ENCODE measurements around the gene USP44. TPM values are rescaled to one million over a fixed set of nuclear protein-coding genes. Genes with fewer than 3 reads are reported as not detected.

Gene USP44
- total RNA-seq, 1 experiment from 2014 or later: 0.17 TPM

DNA sequence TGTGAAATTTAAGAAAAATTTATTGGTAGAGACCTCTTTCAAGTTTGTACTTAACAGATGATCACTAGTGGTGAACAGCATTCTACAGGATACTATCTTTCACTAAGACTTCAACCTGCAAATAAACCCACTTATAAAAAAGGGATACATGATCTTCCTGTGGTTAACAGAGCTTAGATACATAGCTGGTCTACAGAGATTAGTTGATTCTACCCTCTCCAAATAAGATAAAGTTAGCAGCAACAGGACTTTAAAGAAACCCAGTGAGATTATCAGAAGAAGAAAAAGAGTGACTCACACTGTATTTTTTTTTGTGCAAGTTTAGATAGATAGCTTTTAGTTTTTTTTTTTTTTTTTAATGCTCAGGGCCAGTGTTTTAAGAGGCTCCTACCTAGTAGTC, 34.5 kb downstream of the USP44 start:
- Histone ChIP-seq H3K4me3 (replicated peaks in 1 of 2; ENCODE audit: low read depth in 1 of 2, low read length in 2 of 2) (no peak overlapping the region), H3K9me3 (ENCODE audit: control insufficient read depth in 1 of 2, insufficient read depth in 1 of 2, low read depth in 1 of 2, low read length in 2 of 2) (no peaks in the 10 kb centered on the region), H3K27me3 (ENCODE audit: insufficient read depth, low read length) (no peaks in the 10 kb centered on the region), H3K9me2 (ENCODE audit: insufficient read depth) (no peaks in the 10 kb centered on the region), H3K79me2 (ENCODE audit: insufficient read depth, low read length) (no peaks in the 10 kb centered on the region; the same call in 1 of the 2 replicates), H3K27ac (ENCODE audit: low read depth, low read length) (no peak overlapping the region), H2AFZ (ENCODE audit: low read depth, low read length, poor library complexity, severe bottlenecking) (no peak overlapping the region), H3K4me1 (ENCODE audit: control insufficient read depth in 1 of 2, insufficient read depth in 2 of 2, low read length in 2 of 2) (no peaks in the 10 kb centered on the region), H3K9ac (ENCODE audit: low read length) (no peak overlapping the region), H3K4me2 (ENCODE audit: low read length) (no peak overlapping the region), H4K20me1 (ENCODE audit: insufficient read depth) (no peaks in the 10 kb centered on the region), H3K36me3 (ENCODE audit: control insufficient read depth in 1 of 2, insufficient read depth in 2 of 2, low read length in 2 of 2) (peaks cover 24 to 25% of the 10 kb centered on the region in 2 experiments)
- ChIA-PET RAD21 (ENCODE audit: low non-redundant PET in 1 of 2, low total read pairs in 2 of 2, uncharacterized antibody in 2 of 2, unreplicated experiment in 2 of 2) (no interaction called here), CTCF (no interaction called here), POLR2A (interaction anchor here (0.9 kb wide), 1 partner anchor 43 kb away, joined by 3 read pairs; the partner anchor contains the start of gene METAP2)
- intact Hi-C loops (cut with micrococcal nuclease): no loop called here
- DNase-seq (ENCODE audit: low read depth, low spot score) (no peak), ATAC-seq (no peak)
- TF ChIP-seq FOSL1 (IDR thresholded peaks at IDR 0.05; ENCODE audit: low read depth) (no peak), EZH2 (IDR thresholded peaks at IDR 0.05) (no peak), CBX3 (IDR thresholded peaks at IDR 0.05; ENCODE audit: low read depth) (no peak), POLR2A (IDR thresholded peaks at IDR 0.05; ENCODE audit: borderline replicate concordance, extremely low read depth, insufficient read depth, insufficient read length) (no peak), EZH2phosphoT487 (IDR thresholded peaks at IDR 0.05; ENCODE audit: borderline replicate concordance) (no peak), POLR2AphosphoS5 (IDR thresholded peaks at IDR 0.05; ENCODE audit: low read depth, low read length) (no peak), YY1 (IDR thresholded peaks at IDR 0.05; ENCODE audit: extremely low read depth, insufficient replicate concordance, low read depth, low read length) (no peak), EGR1 (IDR thresholded peaks at IDR 0.05; ENCODE audit: low read depth) (no peak), SIN3A (IDR thresholded peaks at IDR 0.05; ENCODE audit: low read depth) (no peak), ZNF274 (IDR thresholded peaks at IDR 0.05; ENCODE audit: low read depth, low read length) (no peak), TCF7L2 (IDR thresholded peaks at IDR 0.05; ENCODE audit: borderline replicate concordance, extremely low read depth, insufficient read depth, insufficient read length) (no peak), RAD21 (IDR thresholded peaks at IDR 0.05; ENCODE audit: low read depth) (no peak), ELF1 (IDR thresholded peaks at IDR 0.05; ENCODE audit: borderline replicate concordance, low read depth) (no peak), SP1 (IDR thresholded peaks at IDR 0.05; ENCODE audit: low read depth) (no peak), SRF (IDR thresholded peaks at IDR 0.05; ENCODE audit: low read depth) (no peak)
- TF ChIP-seq, protein P1, sequence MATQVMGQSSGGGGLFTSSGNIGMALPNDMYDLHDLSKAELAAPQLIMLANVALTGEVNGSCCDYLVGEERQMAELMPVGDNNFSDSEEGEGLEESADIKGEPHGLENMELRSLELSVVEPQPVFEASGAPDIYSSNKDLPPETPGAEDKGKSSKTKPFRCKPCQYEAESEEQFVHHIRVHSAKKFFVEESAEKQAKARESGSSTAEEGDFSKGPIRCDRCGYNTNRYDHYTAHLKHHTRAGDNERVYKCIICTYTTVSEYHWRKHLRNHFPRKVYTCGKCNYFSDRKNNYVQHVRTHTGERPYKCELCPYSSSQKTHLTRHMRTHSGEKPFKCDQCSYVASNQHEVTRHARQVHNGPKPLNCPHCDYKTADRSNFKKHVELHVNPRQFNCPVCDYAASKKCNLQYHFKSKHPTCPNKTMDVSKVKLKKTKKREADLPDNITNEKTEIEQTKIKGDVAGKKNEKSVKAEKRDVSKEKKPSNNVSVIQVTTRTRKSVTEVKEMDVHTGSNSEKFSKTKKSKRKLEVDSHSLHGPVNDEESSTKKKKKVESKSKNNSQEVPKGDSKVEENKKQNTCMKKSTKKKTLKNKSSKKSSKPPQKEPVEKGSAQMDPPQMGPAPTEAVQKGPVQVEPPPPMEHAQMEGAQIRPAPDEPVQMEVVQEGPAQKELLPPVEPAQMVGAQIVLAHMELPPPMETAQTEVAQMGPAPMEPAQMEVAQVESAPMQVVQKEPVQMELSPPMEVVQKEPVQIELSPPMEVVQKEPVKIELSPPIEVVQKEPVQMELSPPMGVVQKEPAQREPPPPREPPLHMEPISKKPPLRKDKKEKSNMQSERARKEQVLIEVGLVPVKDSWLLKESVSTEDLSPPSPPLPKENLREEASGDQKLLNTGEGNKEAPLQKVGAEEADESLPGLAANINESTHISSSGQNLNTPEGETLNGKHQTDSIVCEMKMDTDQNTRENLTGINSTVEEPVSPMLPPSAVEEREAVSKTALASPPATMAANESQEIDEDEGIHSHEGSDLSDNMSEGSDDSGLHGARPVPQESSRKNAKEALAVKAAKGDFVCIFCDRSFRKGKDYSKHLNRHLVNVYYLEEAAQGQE (IDR thresholded peaks at IDR 0.05; ENCODE audit: low read depth): no peak
- TF ChIP-seq, protein P2, sequence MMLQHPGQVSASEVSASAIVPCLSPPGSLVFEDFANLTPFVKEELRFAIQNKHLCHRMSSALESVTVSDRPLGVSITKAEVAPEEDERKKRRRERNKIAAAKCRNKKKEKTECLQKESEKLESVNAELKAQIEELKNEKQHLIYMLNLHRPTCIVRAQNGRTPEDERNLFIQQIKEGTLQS (IDR thresholded peaks at IDR 0.05): no peak
- TF ChIP-seq, protein P3, sequence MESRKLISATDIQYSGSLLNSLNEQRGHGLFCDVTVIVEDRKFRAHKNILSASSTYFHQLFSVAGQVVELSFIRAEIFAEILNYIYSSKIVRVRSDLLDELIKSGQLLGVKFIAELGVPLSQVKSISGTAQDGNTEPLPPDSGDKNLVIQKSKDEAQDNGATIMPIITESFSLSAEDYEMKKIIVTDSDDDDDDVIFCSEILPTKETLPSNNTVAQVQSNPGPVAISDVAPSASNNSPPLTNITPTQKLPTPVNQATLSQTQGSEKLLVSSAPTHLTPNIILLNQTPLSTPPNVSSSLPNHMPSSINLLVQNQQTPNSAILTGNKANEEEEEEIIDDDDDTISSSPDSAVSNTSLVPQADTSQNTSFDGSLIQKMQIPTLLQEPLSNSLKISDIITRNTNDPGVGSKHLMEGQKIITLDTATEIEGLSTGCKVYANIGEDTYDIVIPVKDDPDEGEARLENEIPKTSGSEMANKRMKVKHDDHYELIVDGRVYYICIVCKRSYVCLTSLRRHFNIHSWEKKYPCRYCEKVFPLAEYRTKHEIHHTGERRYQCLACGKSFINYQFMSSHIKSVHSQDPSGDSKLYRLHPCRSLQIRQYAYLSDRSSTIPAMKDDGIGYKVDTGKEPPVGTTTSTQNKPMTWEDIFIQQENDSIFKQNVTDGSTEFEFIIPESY (IDR thresholded peaks at IDR 0.05; ENCODE audit: extremely low read depth, insufficient replicate concordance, low read length): no peak
- TF ChIP-seq, protein P4, sequence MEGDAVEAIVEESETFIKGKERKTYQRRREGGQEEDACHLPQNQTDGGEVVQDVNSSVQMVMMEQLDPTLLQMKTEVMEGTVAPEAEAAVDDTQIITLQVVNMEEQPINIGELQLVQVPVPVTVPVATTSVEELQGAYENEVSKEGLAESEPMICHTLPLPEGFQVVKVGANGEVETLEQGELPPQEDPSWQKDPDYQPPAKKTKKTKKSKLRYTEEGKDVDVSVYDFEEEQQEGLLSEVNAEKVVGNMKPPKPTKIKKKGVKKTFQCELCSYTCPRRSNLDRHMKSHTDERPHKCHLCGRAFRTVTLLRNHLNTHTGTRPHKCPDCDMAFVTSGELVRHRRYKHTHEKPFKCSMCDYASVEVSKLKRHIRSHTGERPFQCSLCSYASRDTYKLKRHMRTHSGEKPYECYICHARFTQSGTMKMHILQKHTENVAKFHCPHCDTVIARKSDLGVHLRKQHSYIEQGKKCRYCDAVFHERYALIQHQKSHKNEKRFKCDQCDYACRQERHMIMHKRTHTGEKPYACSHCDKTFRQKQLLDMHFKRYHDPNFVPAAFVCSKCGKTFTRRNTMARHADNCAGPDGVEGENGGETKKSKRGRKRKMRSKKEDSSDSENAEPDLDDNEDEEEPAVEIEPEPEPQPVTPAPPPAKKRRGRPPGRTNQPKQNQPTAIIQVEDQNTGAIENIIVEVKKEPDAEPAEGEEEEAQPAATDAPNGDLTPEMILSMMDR (IDR thresholded peaks at IDR 0.05 in 2 of 3, conservative IDR thresholded peaks at IDR 0.05 in 1 of 3; ENCODE audit: borderline replicate concordance in 1 of 3, insufficient read depth in 1 of 3, low read depth in 2 of 3, low read length in 2 of 3): no peak
- TF ChIP-seq, protein P5, sequence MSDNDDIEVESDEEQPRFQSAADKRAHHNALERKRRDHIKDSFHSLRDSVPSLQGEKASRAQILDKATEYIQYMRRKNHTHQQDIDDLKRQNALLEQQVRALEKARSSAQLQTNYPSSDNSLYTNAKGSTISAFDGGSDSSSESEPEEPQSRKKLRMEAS (IDR thresholded peaks at IDR 0.05): no peak
- no TSS peak for BruUV-seq (replicated peaks)
